ENCODE results near the gene FERMT2.
"Not testable (repeated sequence)": the region's sequence is repeated elsewhere in the genome, so short reads cannot be mapped to it uniquely, and the experiment has no call there.

Gene FERMT2

DNA sequence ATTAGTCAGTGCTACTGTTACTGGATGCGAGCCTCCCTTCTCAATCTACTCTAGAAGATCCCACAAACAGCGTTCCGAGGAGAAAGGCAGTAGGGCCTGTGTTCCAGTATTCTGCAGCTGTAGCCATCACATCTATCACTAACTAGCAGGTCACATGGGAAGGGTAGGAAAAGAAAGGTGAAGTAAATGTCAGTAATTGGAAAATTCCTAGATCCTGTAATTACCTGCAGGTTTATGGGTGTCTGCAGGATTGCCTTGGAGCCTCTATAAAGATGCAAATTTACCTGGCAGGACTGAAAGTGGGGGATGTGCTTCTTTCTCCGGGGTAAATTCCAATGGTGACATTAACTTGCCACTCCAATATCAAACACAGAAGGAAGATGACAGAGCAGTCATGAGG is 77.8 kb downstream of the FERMT2 start:
- DNase-seq (ENCODE audit: extremely low spot score) = no peak
- POLR2A ChIA-PET = no interaction called here
- TF ChIP-seq, protein P1, sequence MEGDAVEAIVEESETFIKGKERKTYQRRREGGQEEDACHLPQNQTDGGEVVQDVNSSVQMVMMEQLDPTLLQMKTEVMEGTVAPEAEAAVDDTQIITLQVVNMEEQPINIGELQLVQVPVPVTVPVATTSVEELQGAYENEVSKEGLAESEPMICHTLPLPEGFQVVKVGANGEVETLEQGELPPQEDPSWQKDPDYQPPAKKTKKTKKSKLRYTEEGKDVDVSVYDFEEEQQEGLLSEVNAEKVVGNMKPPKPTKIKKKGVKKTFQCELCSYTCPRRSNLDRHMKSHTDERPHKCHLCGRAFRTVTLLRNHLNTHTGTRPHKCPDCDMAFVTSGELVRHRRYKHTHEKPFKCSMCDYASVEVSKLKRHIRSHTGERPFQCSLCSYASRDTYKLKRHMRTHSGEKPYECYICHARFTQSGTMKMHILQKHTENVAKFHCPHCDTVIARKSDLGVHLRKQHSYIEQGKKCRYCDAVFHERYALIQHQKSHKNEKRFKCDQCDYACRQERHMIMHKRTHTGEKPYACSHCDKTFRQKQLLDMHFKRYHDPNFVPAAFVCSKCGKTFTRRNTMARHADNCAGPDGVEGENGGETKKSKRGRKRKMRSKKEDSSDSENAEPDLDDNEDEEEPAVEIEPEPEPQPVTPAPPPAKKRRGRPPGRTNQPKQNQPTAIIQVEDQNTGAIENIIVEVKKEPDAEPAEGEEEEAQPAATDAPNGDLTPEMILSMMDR (IDR thresholded peaks at IDR 0.05; ENCODE audit: control extremely low read depth, extremely low read depth, low read depth, missing control alignments) = no peak
- CTCF ChIA-PET = interaction anchor here (2.0 kb wide), 1 partner anchor 11 kb away, joined by 5 read pairs; no protein-coding TSS in a partner anchor

DNA sequence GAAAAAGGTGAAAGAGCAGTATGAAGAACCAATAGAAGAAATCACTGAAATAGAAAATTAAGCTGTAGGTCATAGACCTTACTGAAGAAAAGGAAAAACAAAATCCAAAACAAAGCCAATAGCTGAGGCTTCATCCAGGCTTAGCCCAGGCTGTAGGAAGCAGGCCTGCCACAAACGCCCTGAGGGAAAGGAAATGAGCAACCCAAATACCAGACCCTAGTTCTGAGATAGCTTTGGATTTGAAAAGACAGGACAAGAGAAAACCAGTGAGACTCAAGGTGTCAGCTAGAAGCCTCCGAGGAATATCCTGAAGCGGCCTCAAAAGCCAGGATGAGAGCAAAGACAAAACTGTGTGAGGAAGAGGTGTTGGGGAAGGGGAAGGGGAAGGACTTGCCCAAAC is 79.2 kb downstream of the FERMT2 start:
- TF ChIP-seq, protein P1 (IDR thresholded peaks at IDR 0.05; ENCODE audit: control extremely low read depth, extremely low read depth, low read depth, missing control alignments) = no peak
- ChIA-PET CTCF (interaction anchor here (0.8 to 2.5 kb wide), 4 partner anchors 10 to 89 kb away, joined by 3 to 9 read pairs (median 4); no protein-coding TSS in a partner anchor), POLR2A (no interaction called here)
- DNase-seq (ENCODE audit: extremely low spot score) = no peak

DNA sequence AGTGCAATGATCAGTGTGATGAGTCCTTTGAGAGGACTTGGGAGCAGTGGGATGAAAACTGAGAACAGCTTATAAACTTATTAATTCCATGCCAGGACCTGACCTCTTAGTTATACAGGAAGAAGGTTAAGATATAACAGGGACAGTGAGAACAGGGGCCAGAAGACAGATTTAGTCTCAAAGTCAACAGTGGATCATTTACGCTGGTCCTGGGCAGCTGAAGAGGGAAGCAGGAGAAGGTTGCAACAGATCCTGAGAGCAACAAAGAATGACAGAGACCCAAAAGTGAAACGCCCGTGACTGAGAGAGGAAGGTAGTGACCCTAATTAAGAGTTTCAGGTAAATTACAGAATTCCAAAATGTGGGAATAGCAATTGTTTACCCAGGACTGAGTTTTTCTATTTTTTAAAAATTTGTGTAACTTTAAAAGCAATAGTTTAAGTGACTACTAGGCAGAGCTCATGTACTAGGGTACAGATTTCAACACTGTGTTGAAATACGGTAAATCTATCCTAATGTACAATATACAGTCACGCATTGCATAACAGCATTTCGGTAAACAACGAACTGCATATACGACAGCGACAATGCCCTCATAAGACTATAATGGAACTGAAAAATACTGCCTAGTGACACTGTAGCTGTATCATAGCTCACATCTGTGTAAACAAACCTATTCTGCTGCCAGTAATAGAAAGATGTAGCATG is 81.8 kb downstream of the FERMT2 start:
- POLR2A ChIA-PET = no interaction called here
- CTCF ChIA-PET = no interaction called here
- TF ChIP-seq, protein P1 (IDR thresholded peaks at IDR 0.05; ENCODE audit: control extremely low read depth, extremely low read depth, low read depth, missing control alignments) = no peak

DNA sequence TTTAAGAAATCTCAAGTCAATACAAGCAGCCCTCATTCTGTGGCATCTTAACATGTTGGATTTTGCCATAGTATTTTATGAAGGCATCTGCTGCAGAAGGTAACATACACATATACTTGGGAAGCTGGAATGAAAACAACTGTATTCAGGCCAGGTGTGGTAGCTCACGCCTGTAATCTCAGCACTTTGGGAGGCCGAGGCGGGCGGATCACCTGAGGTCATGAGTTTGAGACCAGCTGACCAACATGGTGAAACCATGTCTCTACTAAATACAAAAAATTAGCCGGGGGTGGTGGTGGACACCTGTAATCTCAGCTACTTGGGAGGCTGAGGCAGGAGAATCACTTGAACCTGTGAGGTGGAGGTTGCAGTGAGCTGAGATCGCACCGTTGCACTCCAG is 86.0 kb downstream of the FERMT2 start:
- POLR2A ChIA-PET; DNase-seq (ENCODE audit: extremely low spot score); CTCF ChIA-PET: not testable (repeated sequence)

More for the DNA sequence above, 81.8 kb downstream of the FERMT2 start:
- no peak for DNase-seq (ENCODE audit: extremely low spot score)

DNA sequence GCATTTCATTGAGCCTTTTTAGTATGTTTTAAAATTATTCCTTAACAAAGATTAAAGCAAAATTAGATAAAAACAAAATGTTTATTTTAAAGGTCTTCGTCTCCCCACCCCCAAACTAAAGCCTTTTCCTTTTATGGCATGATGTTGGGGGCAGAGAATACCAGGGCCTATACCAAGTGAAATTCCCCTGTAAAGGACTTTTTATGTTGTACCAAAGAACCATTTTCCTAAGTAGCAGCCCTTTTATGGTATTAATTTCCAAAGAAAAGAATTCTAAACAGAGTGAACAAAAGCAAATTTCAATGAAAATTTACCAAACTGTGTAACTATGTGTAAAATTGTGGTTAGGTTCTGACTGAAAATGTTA is 87.5 kb downstream of the FERMT2 start:
- CTCF ChIA-PET = no interaction called here
- TF ChIP-seq, protein P1 (IDR thresholded peaks at IDR 0.05; ENCODE audit: control extremely low read depth, extremely low read depth, low read depth, missing control alignments) = no peak
- no peak for DNase-seq (ENCODE audit: extremely low spot score)
- POLR2A ChIA-PET = no interaction called here

DNA sequence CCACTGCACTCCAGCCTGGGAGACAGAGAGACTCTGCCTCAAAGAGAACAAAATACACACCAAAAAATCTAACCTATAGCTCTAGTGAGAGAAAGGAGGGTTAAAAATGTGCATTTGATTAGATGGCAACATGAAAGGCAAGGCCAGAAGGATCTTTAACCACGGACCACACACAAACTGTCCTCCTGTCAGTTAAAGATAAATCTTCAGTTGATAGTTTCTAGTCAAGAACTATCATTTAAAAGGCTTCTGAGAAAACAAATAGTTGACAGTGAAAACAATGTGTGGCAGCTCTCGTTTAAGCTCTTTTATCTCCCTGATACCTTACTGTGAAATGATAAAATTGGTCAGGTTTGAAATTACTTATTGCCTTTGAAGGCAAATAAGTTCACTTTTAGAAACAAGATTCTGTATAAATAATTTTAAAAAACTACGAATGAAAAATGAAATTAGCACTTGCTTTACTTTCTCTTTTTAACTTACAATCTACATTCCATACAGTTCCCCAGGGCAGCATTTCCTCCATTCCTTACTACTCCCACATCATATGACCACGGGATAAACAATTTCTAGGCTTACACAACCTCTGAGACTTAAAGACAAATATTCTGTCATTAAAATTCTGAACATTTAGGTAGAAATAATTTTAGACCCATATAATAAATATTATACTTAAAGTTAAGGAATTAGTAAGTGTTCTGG is 88.1 kb downstream of the FERMT2 start:
- POLR2A ChIA-PET = no interaction called here
- TF ChIP-seq, protein P1 (IDR thresholded peaks at IDR 0.05; ENCODE audit: control extremely low read depth, extremely low read depth, low read depth, missing control alignments) = no peak
- DNase-seq (ENCODE audit: extremely low spot score) = no peak
- CTCF ChIA-PET = no interaction called here

DNA sequence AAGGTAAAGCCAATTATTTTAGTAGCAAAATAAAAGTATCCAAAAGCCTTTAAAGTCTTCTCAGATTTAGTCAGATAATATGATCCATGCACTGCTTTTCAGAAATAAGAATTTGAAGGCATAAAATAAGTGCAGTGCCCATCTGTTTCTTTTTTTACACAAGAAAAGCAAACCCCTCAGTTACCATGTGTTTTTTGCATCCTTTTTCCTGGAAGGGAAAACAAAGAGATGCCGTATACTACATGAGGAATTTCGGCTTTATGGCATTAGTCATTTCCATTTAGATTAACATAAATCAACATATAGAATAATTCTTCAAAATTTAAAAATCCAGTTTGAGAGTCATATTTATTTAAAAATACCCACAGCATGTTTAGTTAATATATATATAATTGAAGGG is 89.4 kb downstream of the FERMT2 start:
- TF ChIP-seq, protein P1 (IDR thresholded peaks at IDR 0.05; ENCODE audit: control extremely low read depth, extremely low read depth, low read depth, missing control alignments) = no peak
- ChIA-PET CTCF (no interaction called here), POLR2A (no interaction called here)

More for the DNA sequence above, 89.4 kb downstream of the FERMT2 start:
- DNase-seq (ENCODE audit: extremely low spot score) = no peak

All from GM10248 (cell line).